DOHH2 (cell line): ENCODE measurements around the gene WNK1.

ENCODE experiments used
- H3F3A ChIP-seq: fragments of 200-600 bp; sonication (generic), shearing (Covaris generic); 2 replicates; pipeline ENCODE4 v1.6.0; 2016; ENCODE audit warnings: antibody characterized with exemption, mild to moderate bottlenecking; ENCODE audit not compliant: control insufficient read depth, insufficient read depth
- H3K27ac ChIP-seq: fragments of 200-600 bp; sonication (generic); 2 replicates; pipeline ENCODE4 v1.5.1; 2014; ENCODE audit warnings: low read depth, mild to moderate bottlenecking, low read length, moderate library complexity
- H3K27me3 ChIP-seq: fragments of 200-600 bp; sonication (generic); 2 replicates; pipeline ENCODE4 v1.6.1; 2014; ENCODE audit warnings: mild to moderate bottlenecking, low read length, mixed read lengths; ENCODE audit not compliant: control insufficient read depth
- H3K36me3 ChIP-seq: fragments of 200-600 bp; sonication (generic); 2 replicates; pipeline ENCODE4 v1.6.1; 2014; ENCODE audit warnings: mild to moderate bottlenecking, low read length, moderate library complexity, mixed read lengths; ENCODE audit not compliant: control insufficient read depth
- H3K4me1 ChIP-seq: fragments of 200-600 bp; sonication (generic); 2 replicates; pipeline ENCODE4 v1.6.1; 2014; ENCODE audit warnings: mild to moderate bottlenecking, low read length, mixed read lengths; ENCODE audit not compliant: control insufficient read depth
- H3K4me2 ChIP-seq: fragments of 200-600 bp; sonication (generic); 2 replicates; pipeline ENCODE4 v1.6.0; 2014; ENCODE audit warnings: mild to moderate bottlenecking, low read length, moderate library complexity
- H3K4me3 ChIP-seq: fragments of 200-600 bp; sonication (generic); 2 replicates; pipeline ENCODE4 v1.5.1; 2014; ENCODE audit warnings: mild to moderate bottlenecking, low read length, mixed read lengths
- H3K79me2 ChIP-seq: fragments of 200-600 bp; sonication (generic); 2 replicates; pipeline ENCODE4 v1.6.1; 2014; ENCODE audit warnings: mild to moderate bottlenecking, low read length, mixed read lengths; ENCODE audit not compliant: control insufficient read depth
- H3K9me2 ChIP-seq: fragments of 200-600 bp; sonication (generic); replicated peaks from 2 replicates; pipeline ENCODE4 v1.6.1; 2014; ENCODE audit warnings: mild to moderate bottlenecking, low read length, mixed read lengths; ENCODE audit not compliant: control insufficient read depth
- H3K9me3 ChIP-seq: fragments of 200-600 bp; sonication (generic); 2 replicates; pipeline ENCODE4 v1.6.1; 2014; ENCODE audit warnings: antibody characterized with exemption, low read length, mixed read lengths; ENCODE audit not compliant: control insufficient read depth, insufficient read depth
- H4K20me1 ChIP-seq: fragments of 200-600 bp; sonication (generic); 2 replicates; pipeline ENCODE4 v1.6.0; 2014; ENCODE audit warnings: low read depth, mild to moderate bottlenecking, antibody characterized with exemption, low read length, moderate library complexity; ENCODE audit not compliant: control insufficient read depth, insufficient read depth
- EZH2phosphoT487 ChIP-seq: fragments of 200-600 bp; sonication (generic); IDR thresholded peaks from 2 replicates; pipeline ENCODE4 v1.6.1; 2017; ENCODE audit warnings: borderline replicate concordance, mild to moderate bottlenecking, antibody characterized with exemption, low read length, moderate library complexity, mixed read lengths
- TF ChIP-seq, protein P1 (sequence below): fragments of 200-600 bp; sonication (generic); IDR thresholded peaks from one replicate; pipeline ENCODE4 v1.5.1; 2014; ENCODE audit warnings: antibody characterized with exemption, mild to moderate bottlenecking, low read depth, low read length; ENCODE audit not compliant: poor library complexity, severe bottlenecking

WNK1 gene

DNA sequence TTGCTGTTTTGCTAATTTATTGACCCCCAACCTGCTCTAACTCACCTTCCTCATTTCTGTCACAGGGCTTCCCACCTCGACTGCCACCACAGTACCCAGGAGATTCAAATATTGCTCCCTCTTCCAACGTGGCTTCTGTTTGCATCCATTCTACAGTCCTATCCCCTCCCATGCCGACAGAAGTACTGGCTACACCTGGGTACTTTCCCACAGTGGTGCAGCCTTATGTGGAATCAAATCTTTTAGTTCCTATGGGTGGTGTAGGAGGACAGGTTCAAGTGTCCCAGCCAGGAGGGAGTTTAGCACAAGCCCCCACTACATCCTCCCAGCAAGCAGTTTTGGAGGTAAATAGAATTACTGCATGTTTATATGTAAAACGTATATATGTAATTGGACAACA lies 128.3 kb downstream of the WNK1 start:
- Histone ChIP-seq H3K27me3 (no peaks in the 10 kb centered on the region), H3K4me2 (no peak overlapping the region), H3F3A (peaks cover under 1% of the 10 kb centered on the region; the same call in 1 of the 2 replicates), H3K4me3 (no peak overlapping the region), H3K9me3 (no peaks in the 10 kb centered on the region), H3K79me2 (no peaks in the 10 kb centered on the region), H3K9me2 (no peaks in the 10 kb centered on the region), H3K4me1 (no peaks in the 10 kb centered on the region), H4K20me1 (no peaks in the 10 kb centered on the region), H3K27ac (no peak overlapping the region), H3K36me3 (peaks cover 79% of the 10 kb centered on the region)
- TF ChIP-seq, protein P1, sequence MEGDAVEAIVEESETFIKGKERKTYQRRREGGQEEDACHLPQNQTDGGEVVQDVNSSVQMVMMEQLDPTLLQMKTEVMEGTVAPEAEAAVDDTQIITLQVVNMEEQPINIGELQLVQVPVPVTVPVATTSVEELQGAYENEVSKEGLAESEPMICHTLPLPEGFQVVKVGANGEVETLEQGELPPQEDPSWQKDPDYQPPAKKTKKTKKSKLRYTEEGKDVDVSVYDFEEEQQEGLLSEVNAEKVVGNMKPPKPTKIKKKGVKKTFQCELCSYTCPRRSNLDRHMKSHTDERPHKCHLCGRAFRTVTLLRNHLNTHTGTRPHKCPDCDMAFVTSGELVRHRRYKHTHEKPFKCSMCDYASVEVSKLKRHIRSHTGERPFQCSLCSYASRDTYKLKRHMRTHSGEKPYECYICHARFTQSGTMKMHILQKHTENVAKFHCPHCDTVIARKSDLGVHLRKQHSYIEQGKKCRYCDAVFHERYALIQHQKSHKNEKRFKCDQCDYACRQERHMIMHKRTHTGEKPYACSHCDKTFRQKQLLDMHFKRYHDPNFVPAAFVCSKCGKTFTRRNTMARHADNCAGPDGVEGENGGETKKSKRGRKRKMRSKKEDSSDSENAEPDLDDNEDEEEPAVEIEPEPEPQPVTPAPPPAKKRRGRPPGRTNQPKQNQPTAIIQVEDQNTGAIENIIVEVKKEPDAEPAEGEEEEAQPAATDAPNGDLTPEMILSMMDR, result no peak
- no peak for TF ChIP-seq EZH2phosphoT487

DNA sequence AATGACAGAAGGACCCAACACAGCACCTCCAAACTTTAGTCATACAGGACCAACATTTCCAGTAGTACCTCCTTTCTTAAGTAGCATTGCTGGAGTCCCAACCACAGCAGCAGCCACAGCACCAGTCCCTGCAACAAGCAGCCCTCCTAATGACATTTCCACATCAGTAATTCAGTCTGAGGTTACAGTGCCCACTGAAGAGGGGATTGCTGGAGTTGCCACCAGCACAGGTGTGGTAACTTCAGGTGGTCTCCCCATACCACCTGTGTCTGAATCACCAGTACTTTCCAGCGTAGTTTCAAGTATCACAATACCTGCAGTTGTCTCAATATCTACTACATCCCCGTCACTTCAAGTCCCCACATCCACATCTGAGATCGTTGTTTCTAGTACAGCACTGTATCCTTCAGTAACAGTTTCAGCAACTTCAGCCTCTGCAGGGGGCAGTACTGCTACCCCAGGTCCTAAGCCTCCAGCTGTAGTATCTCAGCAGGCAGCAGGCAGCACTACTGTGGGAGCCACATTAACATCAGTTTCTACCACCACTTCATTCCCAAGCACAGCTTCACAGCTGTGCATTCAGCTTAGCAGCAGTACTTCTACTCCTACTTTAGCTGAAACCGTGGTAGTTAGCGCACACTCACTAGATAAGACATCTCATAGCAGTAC lies 132.5 kb downstream of the WNK1 start:
- H3K36me3 ChIP-seq, result peaks cover 97% of the 10 kb centered on the region
- H3K79me2 ChIP-seq, result no peaks in the 10 kb centered on the region
- H3K4me2 ChIP-seq, result no peak overlapping the region
- no peaks in the 10 kb centered on the region for H3K9me3 ChIP-seq
- no peak overlapping the region for H3K27ac ChIP-seq
- H3K9me2 ChIP-seq, result no peaks in the 10 kb centered on the region
- H3F3A ChIP-seq, result peaks cover 4% of the 10 kb centered on the region; the same call in 1 of the 2 replicates
- H3K4me1 ChIP-seq, result no peaks in the 10 kb centered on the region
- H3K27me3 ChIP-seq, result no peaks in the 10 kb centered on the region
- H4K20me1 ChIP-seq, result no peaks in the 10 kb centered on the region
- H3K4me3 ChIP-seq, result no peak overlapping the region
- TF ChIP-seq, protein P1, result no peak
- no peak for TF ChIP-seq EZH2phosphoT487

- Histone ChIP-seq H3K4me2 (no peak overlapping the region), H3K79me2 (no peaks in the 10 kb centered on the region), H3K27me3 (no peaks in the 10 kb centered on the region), H3K27ac (no peak overlapping the region), H3F3A (peaks cover 4% of the 10 kb centered on the region; the same call in 1 of the 2 replicates), H3K4me3 (no peak overlapping the region), H3K36me3 (peaks cover 96% of the 10 kb centered on the region), H3K4me1 (no peaks in the 10 kb centered on the region), H3K9me2 (no peaks in the 10 kb centered on the region), H4K20me1 (no peaks in the 10 kb centered on the region), H3K9me3 (no peaks in the 10 kb centered on the region)
- TF ChIP-seq, protein P1, result no peak
- TF ChIP-seq EZH2phosphoT487, result no peak
These were observed 133.3 kb downstream of the WNK1 start for GRCh38 chr12:885701-886100.
